Activated naive CD4-positive, alpha-beta T cell treated with anti-CD3 and anti-CD28 coated beads, Interleukin-2, amount 50 U/mL, for 72 hours (primary cell): ENCODE data around the gene AMDHD2. TPM values are rescaled to one million over a fixed set of nuclear protein-coding genes. Genes with fewer than 3 reads are reported as not detected.
A peak's percentile ranks its signal among the peaks of the same experiment; 100 is the strongest.

Source experiments
- ATAC-seq, 2 donors: fragments of 150-1000 bp; cut with Tn5 transposase; 2 replicates each; pipeline ENCODE4 v1.10.0; 2021; ENCODE audit warnings: mild to moderate bottlenecking in 2 of 2, moderate library complexity in 2 of 2
- DNase-seq, 2 donors: peaks; one replicate each; pipeline ENCODE4 v3.0.0; 2021 to 2022; ENCODE audit warnings: low spot score in 2 of 2
- H3K27ac Mint-ChIP-seq, 2 donors: one replicate each; pipeline ENCODE4 v1.8.0; 2022; ENCODE audit warnings: mild to moderate bottlenecking in 2 of 2, mixed read lengths in 2 of 2
- H3K36me3 Mint-ChIP-seq, 2 donors: one replicate each; pipeline ENCODE4 v1.8.0; 2022; ENCODE audit warnings: mixed read lengths in 2 of 2
- H3K9me3 Mint-ChIP-seq, 2 donors: one replicate each; pipeline ENCODE4 v1.8.0; 2022; ENCODE audit warnings: mixed read lengths in 2 of 2
- total RNA-seq, 2 donors: library from RNA; stranded (reverse); gene quantifications; one replicate each; pipeline ENCODE4 v1.2.3, GENCODE V29; 2022

Gene AMDHD2
- total RNA-seq, 2 donors from 2014 or later = 37.0 to 37.2 TPM

DNA sequence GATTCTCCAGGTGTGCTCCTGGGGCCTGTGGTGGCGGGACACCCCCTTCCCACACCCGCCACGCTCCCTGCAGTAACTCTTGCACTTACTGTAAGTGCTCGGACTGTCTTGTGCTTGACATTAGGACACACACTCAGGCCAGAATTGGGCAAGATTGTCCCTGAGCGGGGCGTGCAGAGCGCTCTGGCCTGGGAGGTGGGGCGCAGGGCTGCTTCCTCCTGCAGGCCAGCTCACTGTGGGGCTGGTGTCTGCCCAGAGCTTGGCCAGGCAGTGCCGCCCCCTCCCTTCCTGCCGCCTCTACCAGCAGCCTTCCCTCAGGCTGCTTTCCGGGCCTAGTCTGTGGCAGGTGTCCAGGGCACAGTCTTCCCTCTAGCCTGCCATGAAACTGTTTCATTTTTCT lies 12.5 kb upstream of the AMDHD2 start:
- H3K36me3 Mint-ChIP-seq = no peaks in the 10 kb centered on the region
- no peak for ATAC-seq
- no peaks in the 10 kb centered on the region for H3K9me3 Mint-ChIP-seq
- peak overlapping the region in 1 of 2 donors; percentile 50 for H3K27ac Mint-ChIP-seq
- DNase-seq = no peak

GRCh38 chr16:2508722-2509400 lies 11.3 kb upstream of the AMDHD2 start:
- Mint-ChIP-seq H3K27ac (no peak overlapping the region), H3K9me3 (no peaks in the 10 kb centered on the region), H3K36me3 (no peaks in the 10 kb centered on the region)
- DNase-seq (no peak), ATAC-seq (no peak)

GRCh38 chr16:2511128-2511800 lies 8.9 kb upstream of the AMDHD2 start:
- Mint-ChIP-seq H3K36me3 (peaks cover 0 to 17% of the 10 kb centered on the region in 2 donors), H3K27ac (peak overlapping the region in 1 of 2 donors; percentile 30), H3K9me3 (no peaks in the 10 kb centered on the region)
- ATAC-seq (no peak), DNase-seq (no peak)

- ATAC-seq = no peak
- no peaks in the 10 kb centered on the region for H3K9me3 Mint-ChIP-seq
- H3K36me3 Mint-ChIP-seq = peaks cover 0 to 17% of the 10 kb centered on the region in 2 donors
- peak overlapping the region in 1 of 2 donors; percentile 92 for H3K27ac Mint-ChIP-seq
- DNase-seq = no peak
Observed at GRCh38 chr16:2511996-2512734, 8.0 kb upstream of the AMDHD2 start.

DNA sequence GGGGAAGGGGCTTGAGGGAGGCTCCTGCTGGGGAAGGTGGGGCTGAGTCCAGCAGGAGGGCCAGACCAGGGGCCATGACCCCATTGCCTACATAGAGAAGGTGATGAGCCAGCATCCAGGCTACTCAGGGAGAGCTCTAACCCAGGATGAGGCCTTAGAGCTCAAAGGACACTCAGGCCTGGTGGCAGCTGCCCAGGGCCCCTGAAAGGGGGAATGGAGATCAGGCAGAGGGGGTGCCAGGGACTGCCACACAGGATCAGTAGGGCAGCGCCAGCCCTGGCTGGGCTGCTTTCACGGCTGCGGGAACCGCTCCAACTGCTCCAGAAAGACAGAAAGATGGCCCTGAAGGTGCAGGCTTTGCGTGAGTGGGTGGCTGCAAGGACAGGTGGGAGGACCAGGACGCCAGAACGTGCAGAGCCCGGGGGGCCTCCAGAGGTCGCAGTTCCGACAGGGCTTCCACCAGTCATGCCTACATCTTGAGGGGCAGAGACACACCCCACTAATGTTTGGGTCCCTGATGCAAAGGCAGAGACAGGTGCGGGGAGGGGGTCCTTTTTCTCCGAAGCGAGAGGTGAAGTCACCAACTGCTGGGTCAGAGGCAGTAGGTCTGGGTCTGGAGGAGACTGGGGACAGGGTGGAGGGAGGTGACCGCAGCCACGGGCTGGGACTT lies 7.3 kb upstream of the AMDHD2 start:
- peak overlapping the region; percentile 91 to 92 for H3K27ac Mint-ChIP-seq
- ATAC-seq = peak in 1 of 2 donors; percentile 0
- H3K9me3 Mint-ChIP-seq = no peaks in the 10 kb centered on the region
- DNase-seq = no peak
- peaks cover 0 to 17% of the 10 kb centered on the region in 2 donors for H3K36me3 Mint-ChIP-seq

- H3K36me3 Mint-ChIP-seq = peaks cover 0 to 17% of the 10 kb centered on the region in 2 donors
- H3K9me3 Mint-ChIP-seq = no peaks in the 10 kb centered on the region
- DNase-seq (peak; percentile 92 to 95), ATAC-seq (peak; percentile 87 to 93)
- H3K27ac Mint-ChIP-seq = peak within 1 kb of the TSS; percentile 91 to 99
Observed at GRCh38 chr16:2513405-2514332, 6.5 kb upstream of the AMDHD2 start, which contains the start of gene ATP6V0C. Gene ATP6V0C, plus strand, starts transcription at chr16:2513952. Its CDS starts 152 bp downstream, at chr16:2514104.

DNA sequence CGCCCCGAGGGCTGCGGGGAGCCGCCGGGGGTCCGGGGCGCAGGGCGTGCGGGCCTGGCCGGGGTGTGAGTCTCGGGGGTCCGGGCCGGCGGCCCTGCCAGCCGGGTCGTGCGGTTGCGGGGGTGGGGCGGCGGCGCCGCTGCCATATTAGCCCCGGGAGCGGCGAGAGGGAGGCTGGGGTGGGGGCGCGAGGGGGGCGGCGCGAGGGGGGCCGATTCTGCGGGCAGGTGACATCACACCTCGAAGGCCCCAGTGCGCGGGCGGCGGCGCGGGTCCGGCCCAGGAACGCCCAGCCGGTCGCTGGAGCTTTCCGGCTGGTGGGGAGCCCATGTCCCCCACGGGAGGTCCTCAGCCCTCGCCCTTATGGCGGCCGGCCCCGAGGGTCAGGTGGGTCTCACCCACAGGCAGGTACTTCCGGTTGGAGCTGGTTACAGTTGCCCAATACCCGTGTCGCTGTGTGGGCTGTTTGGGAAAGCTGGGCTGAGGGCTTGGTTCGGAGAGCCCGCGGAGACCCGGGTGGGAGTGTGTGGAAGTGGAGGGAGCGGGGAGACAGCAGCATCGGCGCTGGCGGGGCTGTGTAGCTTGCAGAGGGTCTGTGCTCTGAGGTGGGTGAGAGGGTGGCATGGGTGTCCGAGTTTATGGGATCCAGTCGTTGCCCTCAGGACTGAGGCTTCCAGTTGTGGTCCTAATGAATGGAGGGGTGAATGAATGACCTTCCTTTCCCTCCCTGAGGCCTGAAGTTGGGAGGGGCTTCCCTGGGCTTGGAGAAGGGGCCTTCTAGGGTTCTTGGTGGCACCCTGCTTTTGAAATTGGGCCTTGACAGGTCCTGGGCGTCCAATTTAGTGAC lies 5.6 kb upstream of the AMDHD2 start:
- DNase-seq (no peak), ATAC-seq (peak in 1 of 2 donors; percentile 16)
- Mint-ChIP-seq H3K36me3 (peaks cover 0 to 17% of the 10 kb centered on the region in 2 donors), H3K27ac (peak overlapping the region; percentile 91 to 99), H3K9me3 (no peaks in the 10 kb centered on the region)

DNA sequence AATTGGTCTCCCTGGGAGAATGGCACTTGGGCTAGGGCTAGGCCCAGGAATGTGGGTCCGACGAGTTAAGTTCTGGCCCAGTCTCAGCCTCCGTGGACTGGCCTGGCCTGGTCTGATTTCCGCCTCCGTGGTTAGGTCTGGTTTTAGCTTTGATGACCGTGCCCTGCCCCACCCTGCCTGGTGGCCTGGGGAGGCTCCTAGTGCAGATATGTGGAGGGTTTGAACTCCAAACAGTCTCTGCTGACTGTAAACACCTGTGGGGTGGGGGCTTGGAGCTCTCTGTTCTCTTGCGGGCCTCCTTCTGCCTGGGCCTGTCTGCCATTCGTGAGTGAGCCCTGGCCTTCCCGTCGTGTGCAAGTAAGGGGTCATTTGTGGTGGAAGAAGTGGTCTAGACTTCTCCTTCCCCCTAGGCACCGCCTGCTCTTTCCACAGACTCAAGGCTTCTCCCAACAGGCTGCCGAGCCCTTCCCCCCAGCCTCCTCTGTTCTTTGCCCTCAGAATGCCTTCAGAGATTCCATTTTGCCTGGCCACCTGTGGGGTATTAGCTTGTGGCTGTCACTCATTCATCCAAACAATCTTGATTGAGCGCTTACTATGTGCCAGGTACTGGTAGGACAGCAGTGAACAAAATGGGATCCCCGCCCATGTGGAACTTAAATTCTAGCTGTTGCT lies 4.9 kb upstream of the AMDHD2 start:
- no peaks in the 10 kb centered on the region for H3K9me3 Mint-ChIP-seq
- ATAC-seq (no peak), DNase-seq (no peak)
- peak overlapping the region; percentile 91 to 99 for H3K27ac Mint-ChIP-seq
- peaks cover 0 to 17% of the 10 kb centered on the region in 2 donors for H3K36me3 Mint-ChIP-seq

DNA sequence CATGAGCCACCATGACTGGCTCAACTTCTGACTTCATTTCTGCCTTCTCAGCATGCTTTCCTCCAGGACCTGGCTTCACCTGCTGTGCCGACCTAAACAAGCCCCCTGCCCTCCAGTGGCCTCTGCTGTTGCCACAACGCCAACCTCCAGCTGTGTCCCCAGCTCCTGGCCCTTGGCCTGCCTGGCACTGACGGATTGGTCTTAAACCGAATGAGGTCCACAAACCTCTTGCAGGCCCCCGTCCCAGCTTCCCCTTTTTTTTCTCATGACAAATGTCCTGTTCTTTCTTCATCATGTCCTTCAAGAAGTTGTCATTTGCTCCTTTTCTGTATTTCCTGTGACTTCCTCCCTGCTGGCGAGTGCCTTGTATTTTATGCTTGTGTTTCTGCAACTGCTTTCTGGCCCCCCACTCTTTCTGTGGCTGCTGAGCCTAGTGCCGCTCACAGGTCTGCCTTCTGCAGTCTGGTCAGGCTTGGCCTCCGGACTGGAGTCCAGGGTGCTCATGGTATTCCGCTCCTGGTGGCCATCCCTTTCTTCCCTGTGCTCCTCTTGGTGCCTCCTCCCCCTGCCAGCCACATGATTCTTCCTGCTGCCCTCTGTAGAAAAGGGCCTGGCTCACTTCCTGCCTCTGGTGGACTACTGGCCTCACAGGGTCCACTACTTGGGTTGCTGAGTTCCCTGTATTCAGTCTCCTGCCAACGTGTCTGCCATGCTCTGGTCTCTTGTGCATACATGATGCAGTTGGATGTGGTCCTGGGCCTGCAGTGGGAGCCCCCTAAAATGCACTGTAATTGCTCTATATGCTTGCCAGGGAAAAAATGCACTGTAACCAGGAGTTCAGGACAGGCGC lies 3.6 kb upstream of the AMDHD2 start:
- ATAC-seq (no peak), DNase-seq (no peak)
- H3K9me3 Mint-ChIP-seq = no peaks in the 10 kb centered on the region
- peaks cover 4 to 17% of the 10 kb centered on the region in 2 donors for H3K36me3 Mint-ChIP-seq
- peak overlapping the region; percentile 91 to 99 for H3K27ac Mint-ChIP-seq

DNA sequence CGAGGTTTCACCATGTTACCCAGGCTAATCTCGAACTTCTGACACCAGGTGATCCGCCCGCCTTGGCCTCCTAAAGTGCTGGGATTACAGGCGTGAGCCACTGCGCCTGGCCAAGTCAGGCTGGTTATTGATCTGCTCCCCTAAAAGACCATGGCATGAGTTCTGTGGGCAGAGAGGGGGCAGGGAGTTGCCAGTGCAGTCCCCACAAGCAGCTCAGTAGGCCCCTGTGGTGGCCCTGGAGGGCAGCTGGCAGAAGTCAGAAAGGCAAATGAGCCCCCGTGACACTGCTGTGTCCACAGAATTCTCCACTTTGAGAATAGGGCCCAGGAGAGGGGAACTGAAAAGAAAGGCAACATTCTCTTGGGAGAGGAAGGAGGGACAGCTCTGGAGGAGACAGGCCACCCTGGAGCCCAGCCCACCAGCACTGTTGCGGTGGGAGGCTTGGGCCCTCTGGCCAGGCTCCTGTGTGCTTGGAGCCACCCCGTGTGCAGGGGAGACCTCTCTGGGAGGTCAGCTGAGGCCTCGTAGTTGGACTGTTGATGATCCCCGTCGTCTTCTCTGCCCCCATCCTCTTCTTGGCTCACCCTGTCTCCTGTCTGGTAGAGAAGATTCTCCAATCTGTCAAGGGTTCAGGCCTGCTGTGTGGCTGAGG lies 2.1 kb upstream of the AMDHD2 start:
- peaks cover 4 to 17% of the 10 kb centered on the region in 2 donors for H3K36me3 Mint-ChIP-seq
- no peaks in the 10 kb centered on the region for H3K9me3 Mint-ChIP-seq
- no peak for DNase-seq
- H3K27ac Mint-ChIP-seq = peak overlapping the region; percentile 91 to 99
- no peak for ATAC-seq

DNA sequence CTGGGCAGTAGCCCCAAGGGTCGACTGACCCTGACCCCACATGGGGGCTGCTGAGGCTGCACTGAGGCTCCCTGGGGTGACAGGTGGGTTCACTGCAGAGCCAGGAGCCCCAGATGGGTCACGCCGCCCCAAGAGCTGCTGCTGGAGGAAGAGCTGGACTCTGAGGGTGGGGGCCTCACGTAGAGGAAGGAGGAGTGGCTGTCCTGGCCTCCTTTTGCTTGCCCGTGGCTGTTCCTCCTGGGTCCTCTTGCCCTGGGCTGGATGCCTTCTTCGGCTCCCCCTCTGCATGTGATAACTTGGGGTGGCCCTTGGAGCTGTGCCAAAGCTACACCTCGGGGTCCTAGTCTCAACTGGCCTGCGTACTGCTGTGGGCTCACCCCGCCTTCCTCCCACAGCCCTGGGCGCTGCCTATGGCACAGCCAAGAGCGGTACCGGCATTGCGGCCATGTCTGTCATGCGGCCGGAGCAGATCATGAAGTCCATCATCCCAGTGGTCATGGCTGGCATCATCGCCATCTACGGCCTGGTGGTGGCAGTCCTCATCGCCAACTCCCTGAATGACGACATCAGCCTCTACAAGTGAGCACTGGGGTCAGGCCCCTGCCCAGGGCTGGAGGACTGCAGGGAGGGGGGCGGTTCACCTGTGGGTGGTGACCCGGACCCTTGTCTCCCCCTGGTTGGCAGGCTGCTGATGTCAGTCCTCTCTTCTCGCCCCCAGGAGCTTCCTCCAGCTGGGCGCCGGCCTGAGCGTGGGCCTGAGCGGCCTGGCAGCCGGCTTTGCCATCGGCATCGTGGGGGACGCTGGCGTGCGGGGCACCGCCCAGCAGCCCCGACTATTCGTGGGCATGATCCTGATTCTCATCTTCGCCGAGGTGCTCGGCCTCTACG lies 1.1 kb upstream of the AMDHD2 start:
- H3K36me3 Mint-ChIP-seq = peaks cover 4 to 17% of the 10 kb centered on the region in 2 donors
- no peak for ATAC-seq
- DNase-seq = no peak
- no peaks in the 10 kb centered on the region for H3K9me3 Mint-ChIP-seq
- H3K27ac Mint-ChIP-seq = peak overlapping the region; percentile 91 to 98

- ATAC-seq (peak; percentile 2 to 5), DNase-seq (no peak)
- peaks cover 4 to 20% of the 10 kb centered on the region in 2 donors for H3K36me3 Mint-ChIP-seq
- H3K9me3 Mint-ChIP-seq = no peaks in the 10 kb centered on the region
- H3K27ac Mint-ChIP-seq = peak overlapping the region; percentile 91 to 98
Observed at GRCh38 chr16:2519711-2520080, 475 bp upstream of the AMDHD2 start.
